ENCODE results near the gene SDR42E1. TPM values are rescaled to one million over a fixed set of nuclear protein-coding genes. Genes with fewer than 3 reads are reported as not detected.

Gene SDR42E1
- total RNA-seq, 4 donors from 2014 or later = under 0.01 to 5.1 (median 1.5) TPM

DNA sequence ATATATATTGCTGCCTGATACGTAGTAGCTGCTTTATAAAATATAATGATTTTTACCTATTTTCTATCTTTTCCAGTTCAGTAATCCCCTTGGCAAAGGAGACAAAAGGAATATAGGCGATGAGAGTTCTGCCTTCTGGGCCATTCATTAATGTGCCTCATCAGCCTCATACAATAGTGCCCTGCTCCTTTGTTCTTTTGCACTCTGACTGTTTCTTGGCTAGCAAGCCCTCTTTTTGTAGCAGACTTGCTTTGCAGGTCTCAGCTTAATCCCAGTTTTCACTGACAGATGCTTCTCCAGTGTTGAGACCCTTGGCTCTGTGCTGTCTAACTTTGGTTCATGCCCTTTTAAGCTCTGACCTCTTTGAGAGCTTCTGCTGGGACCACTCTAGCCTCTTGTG lies 34.2 kb upstream of the SDR42E1 start:
- Histone ChIP-seq H3K4me1 (no peaks in the 10 kb centered on the region), H3K9me3 (no peaks in the 10 kb centered on the region), H3K27ac (no peak overlapping the region), H3K4me3 (no peak overlapping the region), H3K36me3 (no peaks in the 10 kb centered on the region), H3K27me3 (no peaks in the 10 kb centered on the region)
- TF ChIP-seq POLR2A (IDR thresholded peaks at IDR 0.05) (no peak), CTCF (IDR thresholded peaks at IDR 0.05) (no peak)
- DNase-seq = no peak
- intact Hi-C loops (cut with DNase I; ENCODE audit: low total_unique reads) = no loop called here

DNA sequence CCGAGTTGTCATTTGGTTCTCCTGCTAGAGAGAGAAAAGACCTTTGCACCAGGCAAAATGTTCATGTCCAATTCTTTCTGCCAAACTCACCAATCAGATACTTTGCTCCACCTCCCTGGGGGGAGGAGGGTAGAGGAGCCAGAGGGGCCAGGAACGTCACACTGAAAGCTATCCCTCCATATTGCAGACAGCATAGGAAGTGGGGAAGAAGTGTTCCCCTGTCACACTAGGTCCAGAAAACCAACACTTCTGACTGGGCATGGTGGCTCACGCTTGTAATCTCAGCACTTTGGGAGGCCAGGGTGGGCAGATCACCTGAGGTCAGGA lies 33.3 kb upstream of the SDR42E1 start:
- no peak for DNase-seq
- no peaks in the 10 kb centered on the region for H3K36me3 ChIP-seq
- H3K4me3 ChIP-seq = no peak overlapping the region
- no peaks in the 10 kb centered on the region for H3K9me3 ChIP-seq
- no peaks in the 10 kb centered on the region for H3K27me3 ChIP-seq
- H3K27ac ChIP-seq = peak overlapping the region; percentile 46 to 72
- intact Hi-C loops (cut with DNase I; ENCODE audit: low total_unique reads) = no loop called here
- no peak for TF ChIP-seq POLR2A (IDR thresholded peaks at IDR 0.05)
- no peak for TF ChIP-seq CTCF (IDR thresholded peaks at IDR 0.05)
- no peaks in the 10 kb centered on the region for H3K4me1 ChIP-seq

DNA sequence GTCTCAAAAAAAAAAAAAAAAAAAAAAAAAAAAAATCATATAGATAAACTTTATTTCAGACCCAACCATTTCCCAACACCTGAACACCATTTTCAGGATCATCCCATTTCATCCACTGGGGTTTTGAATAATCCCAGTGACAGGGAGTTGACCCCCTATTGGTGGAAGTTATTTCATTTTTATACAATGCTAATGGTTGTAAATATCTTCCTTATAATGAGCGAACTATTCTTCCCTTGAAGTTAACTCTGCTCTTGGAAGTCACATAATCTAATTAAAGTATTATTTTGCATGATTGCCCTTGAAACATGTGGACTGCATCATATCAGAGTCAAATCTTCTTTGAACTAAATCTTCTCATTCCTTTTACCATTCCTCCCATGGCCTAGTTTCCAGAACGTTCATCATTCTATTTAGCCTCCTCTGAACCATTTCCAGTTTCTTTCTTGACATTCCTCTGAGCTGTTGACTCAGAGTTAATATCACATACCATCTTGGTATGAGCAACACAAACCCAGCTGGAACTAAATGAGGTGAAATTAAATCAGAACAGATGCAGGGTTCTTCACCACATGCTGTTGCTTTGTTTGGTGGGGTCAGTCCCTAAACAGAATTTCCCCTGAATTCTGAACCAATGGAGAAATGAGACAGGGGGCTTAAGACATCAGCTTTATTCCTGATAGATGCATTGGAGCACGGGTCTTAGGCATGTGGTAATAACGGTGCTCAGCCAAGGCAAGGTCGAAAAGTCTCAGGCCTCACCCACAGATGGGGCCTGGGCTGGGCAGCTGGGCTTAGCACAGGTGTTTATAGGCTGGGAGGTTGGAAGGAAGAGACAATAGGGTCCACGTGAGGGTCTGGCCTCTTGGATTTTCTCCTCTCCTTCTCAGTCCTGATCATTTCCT lies 32.7 kb upstream of the SDR42E1 start:
- intact Hi-C loops (cut with DNase I; ENCODE audit: low total_unique reads) = no loop called here
- DNase-seq = no peak

DNA sequence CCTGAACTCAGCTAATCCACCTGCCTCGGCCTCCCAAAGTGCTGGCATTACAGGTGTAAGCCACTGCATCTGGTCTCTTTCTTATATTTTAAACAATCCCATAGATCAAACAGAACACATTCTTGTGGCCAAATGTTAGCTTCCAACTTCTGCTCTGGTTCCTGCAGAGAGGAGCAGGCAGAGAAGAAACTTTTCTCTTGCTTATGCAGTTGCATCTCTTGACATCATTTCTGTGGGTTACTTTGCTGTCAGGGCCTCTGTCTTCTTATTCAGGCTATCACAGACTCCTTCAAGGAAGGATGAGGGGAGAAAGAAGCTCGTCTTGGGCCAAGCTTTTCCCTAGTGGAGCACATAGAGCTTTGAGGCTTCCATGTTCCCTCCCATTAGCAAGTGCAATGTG lies 31.6 kb upstream of the SDR42E1 start:
- H3K27me3 ChIP-seq = no peaks in the 10 kb centered on the region
- H3K36me3 ChIP-seq = no peaks in the 10 kb centered on the region
- no peak for DNase-seq
- no peaks in the 10 kb centered on the region for H3K4me1 ChIP-seq
- TF ChIP-seq POLR2A (IDR thresholded peaks at IDR 0.05) (no peak), CTCF (IDR thresholded peaks at IDR 0.05) (no peak)
- intact Hi-C loops (cut with DNase I; ENCODE audit: low total_unique reads) = no loop called here
- H3K9me3 ChIP-seq = no peaks in the 10 kb centered on the region
- H3K27ac ChIP-seq = no peak overlapping the region
- H3K4me3 ChIP-seq = no peak overlapping the region

More for the DNA sequence above, 32.7 kb upstream of the SDR42E1 start:
- H3K27ac ChIP-seq = peak overlapping the region; percentile 46 to 72
- no peaks in the 10 kb centered on the region for H3K9me3 ChIP-seq
- no peaks in the 10 kb centered on the region for H3K27me3 ChIP-seq
- no peak overlapping the region for H3K4me3 ChIP-seq
- no peaks in the 10 kb centered on the region for H3K36me3 ChIP-seq
- TF ChIP-seq CTCF (IDR thresholded peaks at IDR 0.05) (no peak), POLR2A (IDR thresholded peaks at IDR 0.05) (no peak)
- no peaks in the 10 kb centered on the region for H3K4me1 ChIP-seq

GRCh38 chr16:82042144-82042543 lies 30.9 kb upstream of the SDR42E1 start:
- no peak for DNase-seq
- Histone ChIP-seq H3K4me3 (no peak overlapping the region), H3K9me3 (no peaks in the 10 kb centered on the region), H3K36me3 (no peaks in the 10 kb centered on the region), H3K27ac (no peak overlapping the region), H3K27me3 (no peaks in the 10 kb centered on the region), H3K4me1 (no peaks in the 10 kb centered on the region)
- TF ChIP-seq CTCF (IDR thresholded peaks at IDR 0.05) = no peak
- intact Hi-C loops (cut with DNase I; ENCODE audit: low total_unique reads) = no loop called here

All from uterus (tissue), 4 donors.